Upper lobe of left lung (tissue), 6 donors: Measurements from ENCODE around the gene NPTXR. TPM values are rescaled to one million over a fixed set of nuclear protein-coding genes. Genes with fewer than 3 reads are reported as not detected.
A peak's percentile ranks its signal among the peaks of the same experiment; 100 is the strongest.

Experiments used
- ATAC-seq, 2 donors: fragments of 200-7000 bp; cut with Tn5 transposase; one replicate each; pipeline ENCODE4 v1.9.1; 2022; ENCODE audit warnings: mild to moderate bottlenecking in 2 of 2, moderate library complexity in 2 of 2; ENCODE audit not compliant: low FRiP score in 2 of 2
- DNase-seq, 2 donors: peaks; one replicate each; pipeline ENCODE4 v3.0.0-alpha.2; 2019 to 2020
- H3K27ac ChIP-seq, 4 donors: fragments of 200-600 bp; sonication (generic); one replicate each; pipeline ENCODE4 v1.5.1; 2016 to 2019
- H3K27me3 ChIP-seq, 4 donors: fragments of 200-600 bp; sonication (generic); one replicate each; pipeline ENCODE4 v1.5.1; 2017 to 2019
- H3K36me3 ChIP-seq, 4 donors: fragments of 200-600 bp; sonication (generic); one replicate each; pipeline ENCODE4 v1.5.1; 2016 to 2019
- H3K4me1 ChIP-seq, 4 donors: fragments of 200-600 bp; sonication (generic); one replicate each; pipeline ENCODE4 v1.5.1; 2018 to 2019
- H3K4me3 ChIP-seq, 4 donors: fragments of 200-600 bp; sonication (generic); one replicate each; pipeline ENCODE4 v1.5.1; 2017 to 2019; ENCODE audit warnings: mild to moderate bottlenecking in 2 of 4, moderate library complexity in 1 of 4
- H3K9me3 ChIP-seq, 4 donors: fragments of 200-600 bp; sonication (generic); one replicate each; pipeline ENCODE4 v1.5.1; 2018 to 2019
- EP300 ChIP-seq, 4 donors: sonication (generic); formaldehyde crosslinking; IDR thresholded peaks; one replicate each; pipeline ENCODE4 v1.5.1; 2017; ENCODE audit warnings: antibody characterized with exemption in 4 of 4, control low read depth in 2 of 4
- POLR2A ChIP-seq, 4 donors: fragments of 450-650 bp; IDR thresholded peaks; one replicate each; pipeline ENCODE4 v1.5.1; 2016 to 2017; ENCODE audit warnings: antibody characterized with exemption in 4 of 4, mild to moderate bottlenecking in 2 of 4
- POLR2AphosphoS5 ChIP-seq, 2 donors: sonication (generic); formaldehyde crosslinking; IDR thresholded peaks; one replicate each; pipeline ENCODE4 v1.5.1; 2017; ENCODE audit warnings: antibody characterized with exemption in 2 of 2
- WGBS, 2 donors: methylation state at CpG; one replicate each; pipeline ENCODE4 v1.1.5; 2017 to 2018; 5-methylcytosine and 5-hydroxymethylcytosine counted together
- total RNA-seq, 6 donors: library from RNA; depleted of rRNA in 4 of 6; stranded (reverse); fragments of >200 nt in 4 of 6; gene quantifications; one replicate each; pipeline versions ENCODE4 v1.1.0 to v1.2.1, GENCODE V29; 2016 to 2021
- TF ChIP-seq, protein P1 (sequence below), 6 experiments: fragments of 450-650 bp in 4 of 6; fragments of 200-600 bp in 2 of 6; sonication (generic) in 2 of 6; IDR thresholded peaks; one replicate each; pipeline ENCODE4 v1.5.1; 2016 to 2019; ENCODE audit warnings: antibody characterized with exemption in 6 of 6
- donor health status: DM: no; HTN: no; CAD: no; lungs with moderate emphysema.
- donor health status: DM: no; HTN: yes; CAD: no; lungs with severe emphysema.

NPTXR gene
- total RNA-seq, 6 donors from 2014 or later, result 1.4 to 6.6 (median 3.0) TPM; not detected in 1

DNA sequence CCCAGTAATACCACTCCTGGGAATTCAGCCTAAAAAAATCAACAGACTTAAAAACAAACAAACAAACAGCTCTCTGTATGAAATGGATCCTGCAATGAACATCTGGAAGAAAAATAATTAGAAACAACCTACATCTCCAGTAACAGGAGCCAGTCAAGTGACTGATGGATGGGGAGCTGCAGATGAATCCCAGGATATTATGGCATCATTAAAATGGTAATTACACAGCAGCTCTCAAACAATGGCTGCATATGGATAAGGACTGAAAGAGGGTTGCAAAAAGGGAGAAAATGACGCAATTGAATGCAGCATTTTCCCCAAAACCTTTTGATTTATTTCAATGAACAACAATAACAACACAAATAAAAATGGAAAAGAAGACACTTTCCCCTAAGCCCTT, 4.1 kb downstream of the NPTXR start:
- WGBS, 2 donors, result 89 to 94% methylated on average over 1 of the region's 1 CpG
- ATAC-seq (no peak), DNase-seq (no peak)
- peaks cover 11 to 19% (median 16%) of the 10 kb centered on the region in 4 donors for H3K4me1 ChIP-seq
- no peaks in the 10 kb centered on the region for H3K36me3 ChIP-seq
- H3K27ac ChIP-seq, result no peak overlapping the region
- no peaks in the 10 kb centered on the region for H3K9me3 ChIP-seq
- TF ChIP-seq, protein P1, sequence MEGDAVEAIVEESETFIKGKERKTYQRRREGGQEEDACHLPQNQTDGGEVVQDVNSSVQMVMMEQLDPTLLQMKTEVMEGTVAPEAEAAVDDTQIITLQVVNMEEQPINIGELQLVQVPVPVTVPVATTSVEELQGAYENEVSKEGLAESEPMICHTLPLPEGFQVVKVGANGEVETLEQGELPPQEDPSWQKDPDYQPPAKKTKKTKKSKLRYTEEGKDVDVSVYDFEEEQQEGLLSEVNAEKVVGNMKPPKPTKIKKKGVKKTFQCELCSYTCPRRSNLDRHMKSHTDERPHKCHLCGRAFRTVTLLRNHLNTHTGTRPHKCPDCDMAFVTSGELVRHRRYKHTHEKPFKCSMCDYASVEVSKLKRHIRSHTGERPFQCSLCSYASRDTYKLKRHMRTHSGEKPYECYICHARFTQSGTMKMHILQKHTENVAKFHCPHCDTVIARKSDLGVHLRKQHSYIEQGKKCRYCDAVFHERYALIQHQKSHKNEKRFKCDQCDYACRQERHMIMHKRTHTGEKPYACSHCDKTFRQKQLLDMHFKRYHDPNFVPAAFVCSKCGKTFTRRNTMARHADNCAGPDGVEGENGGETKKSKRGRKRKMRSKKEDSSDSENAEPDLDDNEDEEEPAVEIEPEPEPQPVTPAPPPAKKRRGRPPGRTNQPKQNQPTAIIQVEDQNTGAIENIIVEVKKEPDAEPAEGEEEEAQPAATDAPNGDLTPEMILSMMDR (IDR thresholded peaks at IDR 0.05), result no peak
- TF ChIP-seq POLR2A (IDR thresholded peaks at IDR 0.05), result no peak
- TF ChIP-seq EP300 (IDR thresholded peaks at IDR 0.05), result no peak
- TF ChIP-seq POLR2AphosphoS5 (IDR thresholded peaks at IDR 0.05), result no peak
- peaks cover 0 to 17% (median 2%) of the 10 kb centered on the region in 4 donors for H3K27me3 ChIP-seq
- no peak overlapping the region for H3K4me3 ChIP-seq

DNA sequence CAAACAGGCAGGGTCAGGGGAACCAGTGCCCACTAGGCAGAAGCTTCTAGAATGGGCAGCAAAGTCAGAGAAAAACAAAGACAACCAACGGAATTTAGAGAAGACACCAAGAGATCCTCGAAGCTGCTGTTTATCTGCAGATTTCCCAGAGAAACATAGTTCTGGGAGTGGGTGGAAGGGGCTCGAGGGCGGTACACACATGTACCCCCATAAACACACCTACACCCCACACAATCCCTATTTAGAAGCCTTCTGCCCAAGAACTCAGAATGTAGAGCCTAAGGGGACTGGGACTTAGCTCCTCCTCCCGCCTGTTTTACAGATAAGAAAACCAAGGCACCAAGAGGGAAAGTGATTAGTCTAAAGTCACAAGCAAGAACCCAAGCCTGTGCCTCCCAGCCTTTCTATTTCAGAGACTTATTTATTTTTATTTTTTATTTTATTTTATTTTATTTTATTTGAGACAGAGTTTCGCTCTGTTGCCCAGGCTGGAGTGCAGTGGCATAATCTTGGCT, 6.4 kb downstream of the NPTXR start:
- Histone ChIP-seq H3K36me3 (no peaks in the 10 kb centered on the region), H3K9me3 (no peaks in the 10 kb centered on the region), H3K4me1 (peaks cover 0 to 3% (median 1%) of the 10 kb centered on the region in 4 donors), H3K27me3 (peaks cover 0 to 5% (median 0%) of the 10 kb centered on the region in 4 donors), H3K27ac (no peak overlapping the region), H3K4me3 (no peak overlapping the region)
- ATAC-seq (no peak), DNase-seq (no peak)
- no peak for TF ChIP-seq POLR2A (IDR thresholded peaks at IDR 0.05)
- TF ChIP-seq EP300 (IDR thresholded peaks at IDR 0.05), result no peak
- TF ChIP-seq, protein P1 (IDR thresholded peaks at IDR 0.05), result no peak
- no peak for TF ChIP-seq POLR2AphosphoS5 (IDR thresholded peaks at IDR 0.05)
- WGBS, 2 donors, result 85 to 88% methylated on average over 6 of the region's 6 CpGs

DNA sequence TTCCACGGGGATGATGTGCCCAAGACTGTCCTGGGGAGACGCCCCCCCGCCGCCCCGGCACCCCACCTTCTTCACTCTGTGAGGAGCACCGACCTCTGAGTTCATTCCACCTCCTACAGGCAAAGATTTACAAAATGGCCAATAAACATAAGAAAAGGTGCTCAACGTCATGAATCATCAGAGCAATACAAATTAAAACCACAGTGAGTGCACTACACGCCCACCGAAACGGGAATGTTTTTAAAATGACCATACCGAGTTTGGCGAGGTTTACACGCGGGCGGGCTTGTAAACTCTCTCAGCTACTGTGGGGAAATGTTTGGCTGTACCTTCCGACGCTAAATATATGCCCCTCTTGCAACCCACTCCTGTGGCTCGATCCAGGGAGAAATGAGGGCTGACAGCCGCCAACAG, 7.9 kb downstream of the NPTXR start:
- DNase-seq (peak in 1 of 2 donors; percentile 71), ATAC-seq (no peak)
- 75 to 82% methylated on average over 18 to 19 of the region's 19 CpGs for WGBS, 2 donors
- peaks cover 0 to 3% (median 0%) of the 10 kb centered on the region in 4 donors for H3K4me1 ChIP-seq
- no peaks in the 10 kb centered on the region for H3K9me3 ChIP-seq
- H3K4me3 ChIP-seq, result no peak overlapping the region
- H3K27ac ChIP-seq, result no peak overlapping the region
- TF ChIP-seq POLR2A (IDR thresholded peaks at IDR 0.05), result no peak
- no peak for TF ChIP-seq POLR2AphosphoS5 (IDR thresholded peaks at IDR 0.05)
- TF ChIP-seq, protein P1 (IDR thresholded peaks at IDR 0.05), result no peak
- TF ChIP-seq EP300 (IDR thresholded peaks at IDR 0.05), result no peak
- H3K27me3 ChIP-seq, result no peaks in the 10 kb centered on the region
- H3K36me3 ChIP-seq, result no peaks in the 10 kb centered on the region

DNA sequence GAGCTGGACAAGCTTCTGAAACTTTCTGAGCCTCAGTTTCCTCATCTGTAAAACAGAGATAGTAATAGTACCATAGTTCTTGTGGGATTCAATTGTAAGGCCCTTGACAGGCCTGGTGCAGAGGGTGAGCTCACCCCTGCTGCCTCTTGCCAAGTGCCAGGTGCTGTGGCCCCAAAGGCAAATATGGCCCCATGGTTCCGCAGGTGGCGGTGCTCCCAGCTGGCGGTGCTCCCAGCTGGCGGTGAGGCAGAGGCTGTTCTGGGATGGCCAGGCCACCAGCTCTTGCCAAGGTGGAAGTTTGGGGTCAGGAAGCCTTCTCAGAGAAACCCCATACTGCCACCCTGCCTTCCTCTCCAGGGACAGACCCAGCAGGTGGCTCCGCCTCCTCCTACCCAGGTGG, 8.8 kb downstream of the NPTXR start:
- H3K4me1 ChIP-seq, result peaks cover 0 to 3% (median 0%) of the 10 kb centered on the region in 4 donors
- no peaks in the 10 kb centered on the region for H3K36me3 ChIP-seq
- DNase-seq (no peak), ATAC-seq (no peak)
- no peaks in the 10 kb centered on the region for H3K27me3 ChIP-seq
- no peaks in the 10 kb centered on the region for H3K9me3 ChIP-seq
- TF ChIP-seq, protein P1 (IDR thresholded peaks at IDR 0.05), result no peak
- no peak for TF ChIP-seq POLR2AphosphoS5 (IDR thresholded peaks at IDR 0.05)
- no peak for TF ChIP-seq POLR2A (IDR thresholded peaks at IDR 0.05)
- TF ChIP-seq EP300 (IDR thresholded peaks at IDR 0.05), result no peak
- WGBS, 2 donors, result 97 to 100% methylated on average over 1 to 5 of the region's 5 CpGs
- H3K27ac ChIP-seq, result no peak overlapping the region
- no peak overlapping the region for H3K4me3 ChIP-seq
